GM06990 (cell line): ENCODE results near the gene RNF149.
A peak's percentile ranks its signal among the peaks of the same experiment; 100 is the strongest.

Experiments used
- DNase-seq: peaks from one replicate; pipeline ENCODE4 v3.0.0-alpha.2; 2011; ENCODE audit not compliant: insufficient read length; ENCODE audit errors: extremely low read depth
- H3K27me3 ChIP-seq: replicated peaks from 2 replicates; pipeline ENCODE4 v1.6.0; 2011; ENCODE audit warnings: low read length; ENCODE audit not compliant: control insufficient read depth, insufficient read depth
- H3K36me3 ChIP-seq: 2 replicates; pipeline ENCODE4 v1.5.1; 2011; ENCODE audit warnings: low read length; ENCODE audit not compliant: control insufficient read depth, insufficient read depth
- H3K4me3 ChIP-seq: replicated peaks from 2 replicates; pipeline ENCODE4 v1.5.1; 2011; ENCODE audit warnings: low read depth, mild to moderate bottlenecking, control low read depth, low read length
- CTCF ChIP-seq: IDR thresholded peaks from 2 replicates; pipeline ENCODE4 v1.5.1; 2011; ENCODE audit warnings: low read length, control low read depth, mild to moderate bottlenecking, inconsistent platforms; ENCODE audit not compliant: insufficient read depth, poor library complexity, severe bottlenecking

RNF149 gene

GRCh38 chr2:101310090-101310833 is 1.8 kb upstream of the RNF149 start:
- DNase-seq = no peak
- no peak for TF ChIP-seq CTCF
- no peaks in the 10 kb centered on the region; the same call in 1 of the 2 replicates for H3K27me3 ChIP-seq

GRCh38 chr2:101307950-101308431 is 510 bp downstream of the RNF149 start:
- peak; percentile 66 for DNase-seq
- Histone ChIP-seq H3K4me3 (peak overlapping the region; percentile 71), H3K27me3 (no peaks in the 10 kb centered on the region; the same call in 1 of the 2 replicates), H3K36me3 (no peaks in the 10 kb centered on the region)
- TF ChIP-seq CTCF = no peak

More at GRCh38 chr2:101310090-101310833, 1.8 kb upstream of the RNF149 start:
- Histone ChIP-seq H3K36me3 (no peaks in the 10 kb centered on the region), H3K4me3 (no peak overlapping the region)

GRCh38 chr2:101307503-101307902 is 998 bp downstream of the RNF149 start:
- DNase-seq = no peak
- Histone ChIP-seq H3K4me3 (peak overlapping the region; percentile 71), H3K36me3 (no peaks in the 10 kb centered on the region), H3K27me3 (no peaks in the 10 kb centered on the region)
- no peak for TF ChIP-seq CTCF

- TF ChIP-seq CTCF = no peak
- Histone ChIP-seq H3K27me3 (no peaks in the 10 kb centered on the region), H3K4me3 (peak overlapping the region; percentile 71), H3K36me3 (no peaks in the 10 kb centered on the region)
- no peak for DNase-seq
Observed at GRCh38 chr2:101306410-101306809, 2.1 kb downstream of the RNF149 start.

GRCh38 chr2:101305492-101306078 is 2.9 kb downstream of the RNF149 start:
- no peak for TF ChIP-seq CTCF

More at GRCh38 chr2:101305492-101306078, 2.9 kb downstream of the RNF149 start:
- Histone ChIP-seq H3K4me3 (no peak overlapping the region; the same call in 1 of the 2 replicates), H3K27me3 (no peaks in the 10 kb centered on the region), H3K36me3 (no peaks in the 10 kb centered on the region)
- no peak for DNase-seq
